ENCODE data around the gene IGFBPL1.
"Not testable (repeated sequence)": the region's sequence is repeated elsewhere in the genome, so short reads cannot be mapped to it uniquely, and the experiment has no call there.

DNA sequence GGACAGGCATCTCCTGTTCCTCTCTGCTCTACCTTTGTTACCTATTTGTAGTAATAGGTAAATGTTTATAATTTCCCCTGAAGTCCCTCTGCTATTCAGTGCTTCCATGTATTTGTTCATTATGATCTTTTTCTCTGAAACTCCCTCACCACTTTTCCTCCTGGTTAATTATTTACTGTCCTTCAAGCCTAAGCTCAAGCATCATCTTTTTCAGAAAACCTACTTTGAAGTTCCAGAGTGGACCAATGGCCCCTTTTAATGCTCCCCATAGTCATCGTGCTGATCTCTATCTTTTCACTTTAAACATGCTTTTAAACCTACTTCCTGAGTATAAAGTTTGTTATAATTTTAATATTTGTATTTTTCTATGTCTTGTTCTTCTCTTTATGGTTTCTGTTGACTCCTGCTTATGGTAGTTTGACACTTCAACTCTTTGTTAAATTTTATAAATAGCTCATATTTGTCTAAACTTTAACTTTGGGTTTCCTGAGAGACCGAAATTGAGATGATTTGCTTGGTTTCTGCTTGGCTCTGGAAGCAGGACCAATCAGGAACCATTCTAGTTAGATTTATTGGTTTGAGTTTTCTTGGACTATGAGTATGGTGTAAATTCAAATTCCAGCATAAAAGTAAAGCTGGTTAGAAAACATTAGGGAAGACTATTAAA lies 48.5 kb upstream of the IGFBPL1 start:
- not testable (repeated sequence) for TF ChIP-seq CTCF (IDR thresholded peaks at IDR 0.05 in 2 of 3, conservative IDR thresholded peaks at IDR 0.05 in 1 of 3; ENCODE audit: control insufficient read depth in 2 of 3, extremely low read depth in 1 of 3, insufficient read depth in 1 of 3, low read depth in 3 of 3, low read length in 3 of 3); RFX5 (IDR thresholded peaks at IDR 0.05; ENCODE audit: low read depth, low read length); NR2F1 (conservative IDR thresholded peaks at IDR 0.05); ZBTB40 (IDR thresholded peaks at IDR 0.05; ENCODE audit: borderline replicate concordance); CEBPZ (IDR thresholded peaks at IDR 0.05; ENCODE audit: low read depth, low read length); ZSCAN29 (IDR thresholded peaks at IDR 0.05); BHLHE40 (IDR thresholded peaks at IDR 0.05; ENCODE audit: borderline replicate concordance in 1 of 2, low read depth in 2 of 2, low read length in 1 of 2); ATF2 (IDR thresholded peaks at IDR 0.05; ENCODE audit: low read length); ZNF384 (IDR thresholded peaks at IDR 0.05; ENCODE audit: borderline replicate concordance, low read depth, low read length); ASH2L (IDR thresholded peaks at IDR 0.05; ENCODE audit: borderline replicate concordance, low read depth); GABPA (IDR thresholded peaks at IDR 0.05; ENCODE audit: low read depth)
- TF ChIP-seq, protein P1, sequence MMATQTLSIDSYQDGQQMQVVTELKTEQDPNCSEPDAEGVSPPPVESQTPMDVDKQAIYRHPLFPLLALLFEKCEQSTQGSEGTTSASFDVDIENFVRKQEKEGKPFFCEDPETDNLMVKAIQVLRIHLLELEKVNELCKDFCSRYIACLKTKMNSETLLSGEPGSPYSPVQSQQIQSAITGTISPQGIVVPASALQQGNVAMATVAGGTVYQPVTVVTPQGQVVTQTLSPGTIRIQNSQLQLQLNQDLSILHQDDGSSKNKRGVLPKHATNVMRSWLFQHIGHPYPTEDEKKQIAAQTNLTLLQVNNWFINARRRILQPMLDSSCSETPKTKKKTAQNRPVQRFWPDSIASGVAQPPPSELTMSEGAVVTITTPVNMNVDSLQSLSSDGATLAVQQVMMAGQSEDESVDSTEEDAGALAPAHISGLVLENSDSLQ (IDR thresholded peaks at IDR 0.05), result not testable (repeated sequence)
- TF ChIP-seq, protein P2, sequence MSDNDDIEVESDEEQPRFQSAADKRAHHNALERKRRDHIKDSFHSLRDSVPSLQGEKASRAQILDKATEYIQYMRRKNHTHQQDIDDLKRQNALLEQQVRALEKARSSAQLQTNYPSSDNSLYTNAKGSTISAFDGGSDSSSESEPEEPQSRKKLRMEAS (IDR thresholded peaks at IDR 0.05; ENCODE audit: low read depth, low read length), result not testable (repeated sequence)
